ENCODE data around the gene CFLAR.

GRCh38 chr2:201116115-201116958 lies at the start of gene CFLAR:
- TF ChIP-seq BACH2 (CRISPR knock-in tag; IDR thresholded peaks at IDR 0.05; ENCODE audit: borderline replicate concordance) (no peak), GLIS3 (CRISPR knock-in tag; IDR thresholded peaks at IDR 0.05) (no peak), ZFP30 (CRISPR knock-in tag; IDR thresholded peaks at IDR 0.05) (no peak), ZNF8 (CRISPR knock-in tag; IDR thresholded peaks at IDR 0.05) (no peak), ZNF70 (CRISPR knock-in tag; IDR thresholded peaks at IDR 0.05) (no peak)
- TF ChIP-seq, protein P1, sequence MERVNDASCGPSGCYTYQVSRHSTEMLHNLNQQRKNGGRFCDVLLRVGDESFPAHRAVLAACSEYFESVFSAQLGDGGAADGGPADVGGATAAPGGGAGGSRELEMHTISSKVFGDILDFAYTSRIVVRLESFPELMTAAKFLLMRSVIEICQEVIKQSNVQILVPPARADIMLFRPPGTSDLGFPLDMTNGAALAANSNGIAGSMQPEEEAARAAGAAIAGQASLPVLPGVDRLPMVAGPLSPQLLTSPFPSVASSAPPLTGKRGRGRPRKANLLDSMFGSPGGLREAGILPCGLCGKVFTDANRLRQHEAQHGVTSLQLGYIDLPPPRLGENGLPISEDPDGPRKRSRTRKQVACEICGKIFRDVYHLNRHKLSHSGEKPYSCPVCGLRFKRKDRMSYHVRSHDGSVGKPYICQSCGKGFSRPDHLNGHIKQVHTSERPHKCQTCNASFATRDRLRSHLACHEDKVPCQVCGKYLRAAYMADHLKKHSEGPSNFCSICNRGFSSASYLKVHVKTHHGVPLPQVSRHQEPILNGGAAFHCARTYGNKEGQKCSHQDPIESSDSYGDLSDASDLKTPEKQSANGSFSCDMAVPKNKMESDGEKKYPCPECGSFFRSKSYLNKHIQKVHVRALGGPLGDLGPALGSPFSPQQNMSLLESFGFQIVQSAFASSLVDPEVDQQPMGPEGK (CRISPR knock-in tag; IDR thresholded peaks at IDR 0.05; ENCODE audit: borderline replicate concordance) = no peak
